Aorta (tissue), 5 donors: ENCODE data around the gene ANO6. TPM values are rescaled to one million over a fixed set of nuclear protein-coding genes. Genes with fewer than 3 reads are reported as not detected.
"Not testable (repeated sequence)": the region's sequence is repeated elsewhere in the genome, so short reads cannot be mapped to it uniquely, and the experiment has no call there.

Experiments
- ATAC-seq: fragments of 200-7000 bp; cut with Tn5 transposase; one replicate; pipeline ENCODE4 v1.9.1; 2022; ENCODE audit warnings: moderate library complexity; ENCODE audit not compliant: low FRiP score
- DNase-seq, 2 donors: peaks; one replicate each; pipeline ENCODE4 v3.0.0-alpha.2; 2020
- H3K27ac ChIP-seq, 2 donors: one replicate each; pipeline ENCODE4 v1.5.1; 2013; ENCODE audit warnings: low read length in 2 of 2, mild to moderate bottlenecking in 2 of 2, moderate library complexity in 2 of 2, control low read depth in 1 of 2, inconsistent platforms in 1 of 2, low read depth in 1 of 2
- H3K27me3 ChIP-seq, 2 donors: one replicate each; pipeline ENCODE4 v1.6.1; 2013; ENCODE audit warnings: control low read depth in 1 of 2, low read length in 1 of 2, mild to moderate bottlenecking in 1 of 2, moderate library complexity in 1 of 2; ENCODE audit not compliant: insufficient read depth in 2 of 2, control insufficient read depth in 1 of 2
- H3K36me3 ChIP-seq, 2 donors: one replicate each; pipeline ENCODE4 v1.6.1; 2013; ENCODE audit warnings: control low read depth in 1 of 2, low read length in 1 of 2, mild to moderate bottlenecking in 1 of 2; ENCODE audit not compliant: insufficient read depth in 2 of 2, control insufficient read depth in 1 of 2
- H3K4me1 ChIP-seq, 2 donors: one replicate each; pipeline ENCODE4 v1.6.1; 2013; ENCODE audit warnings: low read length in 2 of 2, control low read depth in 1 of 2, mild to moderate bottlenecking in 1 of 2, moderate library complexity in 1 of 2; ENCODE audit not compliant: insufficient read depth in 2 of 2, control insufficient read depth in 1 of 2
- H3K4me3 ChIP-seq, 2 donors: one replicate each; pipeline ENCODE4 v1.5.1; 2013; ENCODE audit warnings: low read length in 2 of 2, control low read depth in 1 of 2, mild to moderate bottlenecking in 1 of 2
- H3K9me3 ChIP-seq: one replicate; pipeline ENCODE4 v1.6.1; 2013; ENCODE audit warnings: mild to moderate bottlenecking, low read length; ENCODE audit not compliant: control insufficient read depth
- WGBS, 2 donors: extraction: QIAGEN DNeasy Blood & Tissue Kit; methylation state at CpG; one replicate each; pipeline ENCODE4 v1.1.7; 2013; 5-methylcytosine and 5-hydroxymethylcytosine counted together
- intact Hi-C, 2 donors: fragments of 100-400 bp; cut with DNase I; formaldehyde crosslinking; loops; one replicate each; pipeline versions ENCODE4 v1.14.2 to v1.15.0; 2022
- polyA plus RNA-seq, 2 donors: library from polyadenylated mRNA; stranded (reverse); fragments of 200-250 nt; gene quantifications; one replicate each; pipeline ENCODE4 v1.2.3, GENCODE V29; 2013
- total RNA-seq, 2 donors: library from RNA; stranded (reverse); fragmentation: NEBNext Ultra II Directional; extraction: Animal tissue kit (Norgen Biotek cat#: 25700); gene quantifications; one replicate each; pipeline ENCODE4 v1.2.1, GENCODE V29; 2021
- donor health status: healthy with polysubstance abuse.
- donor health status: Bipolar disorder and iron deficiency.
- donor health status: DM: no; HTN: no; CAD: no.
- donor health status: DM: no; HTN: no; CAD: no.
- donor health status: DM: yes; HTN: yes; CAD: no.

ANO6 gene
- total and polyA plus RNA-seq, 4 donors = 16.0 to 129 (median 64.6) TPM

GRCh38 chr12:45257185-45257930 lies 41.5 kb downstream of the ANO6 start:
- Histone ChIP-seq H3K36me3 (no peaks in the 10 kb centered on the region), H3K27me3 (no peaks in the 10 kb centered on the region), H3K4me1 (peaks cover 11% of the 10 kb centered on the region in 2 donors), H3K4me3 (no peak overlapping the region), H3K27ac (peak overlapping the region in 1 of 2 donors; percentile 19), H3K9me3 (no peaks in the 10 kb centered on the region)
- WGBS, 2 donors = 52 to 54% methylated on average over 6 of the region's 6 CpGs
- ATAC-seq (no peak), DNase-seq (no peak)
- intact Hi-C loops = no loop called here

- no peak for DNase-seq
- H3K27me3 ChIP-seq = no peaks in the 10 kb centered on the region
- 22 to 26% methylated on average over 3 of the region's 3 CpGs for WGBS, 2 donors
- H3K4me1 ChIP-seq = peaks cover 12 to 14% of the 10 kb centered on the region in 2 donors
- H3K36me3 ChIP-seq = no peaks in the 10 kb centered on the region
- H3K9me3 ChIP-seq = no peaks in the 10 kb centered on the region
- H3K27ac ChIP-seq = peak overlapping the region in 1 of 2 donors; percentile 11
- ATAC-seq = no peak
- intact Hi-C loops = no loop called here
- H3K4me3 ChIP-seq = no peak overlapping the region
Measured at GRCh38 chr12:45259675-45260074, 43.8 kb downstream of the ANO6 start.

- H3K9me3 ChIP-seq = no peaks in the 10 kb centered on the region
- 75 to 77% methylated on average over 5 of the region's 5 CpGs for WGBS, 2 donors
- no peak overlapping the region for H3K4me3 ChIP-seq
- ATAC-seq (no peak), DNase-seq (no peak)
- no peaks in the 10 kb centered on the region for H3K36me3 ChIP-seq
- peaks cover 14% of the 10 kb centered on the region in 2 donors for H3K4me1 ChIP-seq
- intact Hi-C loops = no loop called here
- H3K27me3 ChIP-seq = no peaks in the 10 kb centered on the region
- H3K27ac ChIP-seq = peak overlapping the region in 1 of 2 donors; percentile 11
Measured at GRCh38 chr12:45260104-45260815, 44.4 kb downstream of the ANO6 start.

- H3K27ac ChIP-seq = no peak overlapping the region
- ATAC-seq = no peak
- H3K4me3 ChIP-seq = no peak overlapping the region
- H3K27me3 ChIP-seq = no peaks in the 10 kb centered on the region
- WGBS, 2 donors = 95% methylated on average over 4 of the region's 4 CpGs
- no peaks in the 10 kb centered on the region for H3K36me3 ChIP-seq
- intact Hi-C loops = no loop called here
- H3K9me3 ChIP-seq = no peaks in the 10 kb centered on the region
- peaks cover 14 to 19% of the 10 kb centered on the region in 2 donors for H3K4me1 ChIP-seq
- no peak for DNase-seq
Measured at GRCh38 chr12:45260854-45261253, 45.0 kb downstream of the ANO6 start.

- peaks cover 17 to 18% of the 10 kb centered on the region in 2 donors for H3K4me1 ChIP-seq
- H3K27me3 ChIP-seq, H3K9me3 ChIP-seq, H3K4me3 ChIP-seq, H3K27ac ChIP-seq, H3K36me3 ChIP-seq, DNase-seq, intact Hi-C loops, ATAC-seq: not testable (repeated sequence)
- 95 to 96% methylated on average over 8 of the region's 8 CpGs for WGBS, 2 donors
Measured at GRCh38 chr12:45262185-45262584, 46.3 kb downstream of the ANO6 start.

GRCh38 chr12:45263587-45263986 lies 47.7 kb downstream of the ANO6 start:
- no peak for DNase-seq
- H3K27me3 ChIP-seq = no peaks in the 10 kb centered on the region
- H3K27ac ChIP-seq = peak overlapping the region; percentile 74
- H3K4me1 ChIP-seq = peaks cover 15 to 16% of the 10 kb centered on the region in 2 donors
- intact Hi-C loops = no loop called here
- ATAC-seq = no peak
- WGBS, 2 donors = 7 to 8% methylated on average over 3 of the region's 3 CpGs
- H3K36me3 ChIP-seq = no peaks in the 10 kb centered on the region
- H3K4me3 ChIP-seq = no peak overlapping the region
- H3K9me3 ChIP-seq = no peaks in the 10 kb centered on the region

- H3K27me3 ChIP-seq = no peaks in the 10 kb centered on the region
- ATAC-seq = peak; percentile 74
- intact Hi-C loops = loop anchor here in 1 of 2 donors (2.0 kb wide), 1 partner anchor 34 kb away; no protein-coding TSS in a partner anchor
- peak overlapping the region; percentile 80 to 82 for H3K27ac ChIP-seq
- H3K36me3 ChIP-seq = no peaks in the 10 kb centered on the region
- H3K4me1 ChIP-seq = peaks cover 4 to 24% of the 10 kb centered on the region in 2 donors
- DNase-seq = peak; percentile 94 to 95
- WGBS, 2 donors = 1 to 2% methylated on average over 5 of the region's 5 CpGs
- no peaks in the 10 kb centered on the region for H3K9me3 ChIP-seq
- no peak overlapping the region for H3K4me3 ChIP-seq
Measured at GRCh38 chr12:45268672-45269411, 52.9 kb downstream of the ANO6 start.

- intact Hi-C loops = loop anchor here in 1 of 2 donors (2.0 kb wide), 1 partner anchor 35 kb away; no protein-coding TSS in a partner anchor
- Histone ChIP-seq H3K4me1 (peaks cover 4 to 23% of the 10 kb centered on the region in 2 donors), H3K27ac (peak overlapping the region; percentile 18 to 82), H3K9me3 (no peaks in the 10 kb centered on the region), H3K27me3 (no peaks in the 10 kb centered on the region), H3K4me3 (no peak overlapping the region), H3K36me3 (no peaks in the 10 kb centered on the region)
- no peak for ATAC-seq
- 17 to 32% methylated on average over 2 of the region's 2 CpGs for WGBS, 2 donors
- DNase-seq = no peak
Measured at GRCh38 chr12:45269412-45269751, 53.5 kb downstream of the ANO6 start.
